Neural cell (in vitro differentiated cells): ENCODE data around the gene RPUSD2.

ENCODE experiments used
- EZH2 ChIP-seq: fragments of 200-600, 300-800 bp; shearing (Covaris generic), sonication (generic); IDR thresholded peaks from 2 replicates; pipeline ENCODE4 v1.6.1; 2014; ENCODE audit warnings: antibody characterized with exemption, low read length, borderline replicate concordance, mild to moderate bottlenecking; ENCODE audit not compliant: insufficient read depth, poor library complexity, severe bottlenecking
- MXI1 ChIP-seq: fragments of 450-650 bp; conservative IDR thresholded peaks from 2 replicates; pipeline ENCODE4 v1.6.1; 2014; ENCODE audit warnings: antibody characterized with exemption, mild to moderate bottlenecking; ENCODE audit not compliant: poor library complexity, severe bottlenecking
- SMC3 ChIP-seq: fragments of 450-650 bp; conservative IDR thresholded peaks from 2 replicates; pipeline ENCODE4 v1.6.1; 2014; ENCODE audit warnings: antibody characterized with exemption, mild to moderate bottlenecking, moderate library complexity; ENCODE audit not compliant: poor library complexity
- TAF1 ChIP-seq: IDR thresholded peaks from 2 replicates; pipeline ENCODE4 v1.6.1; 2012; ENCODE audit warnings: low read depth
- TF ChIP-seq, protein P1 (sequence below): fragments of 450-650 bp; IDR thresholded peaks from 2 replicates; pipeline ENCODE4 v1.5.1; 2014; ENCODE audit warnings: antibody characterized with exemption, mild to moderate bottlenecking, moderate library complexity; ENCODE audit not compliant: poor library complexity, severe bottlenecking
- TF ChIP-seq, protein P2 (sequence below): IDR thresholded peaks from 2 replicates; pipeline ENCODE4 v1.6.1; 2012; ENCODE audit warnings: borderline replicate concordance

DNA sequence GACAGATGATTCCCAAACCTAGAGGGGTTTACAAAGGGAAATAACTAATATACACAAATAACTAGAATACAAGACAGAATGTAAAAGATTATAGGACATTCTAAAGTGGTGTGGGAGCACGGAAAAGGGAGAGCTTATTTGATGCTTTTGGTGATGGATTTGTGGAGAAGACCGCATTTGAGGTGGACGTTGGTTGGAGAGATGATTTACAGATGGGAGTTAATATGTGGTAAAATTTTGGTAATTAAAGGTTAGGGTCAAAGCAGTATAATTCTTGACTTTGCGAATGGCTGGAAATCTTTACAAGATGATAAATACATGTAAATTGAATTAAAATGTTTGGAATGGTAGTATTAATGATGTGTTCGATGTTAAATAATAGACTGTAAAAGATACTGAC lies 26.1 kb downstream of the RPUSD2 start:
- TF ChIP-seq, protein P1, sequence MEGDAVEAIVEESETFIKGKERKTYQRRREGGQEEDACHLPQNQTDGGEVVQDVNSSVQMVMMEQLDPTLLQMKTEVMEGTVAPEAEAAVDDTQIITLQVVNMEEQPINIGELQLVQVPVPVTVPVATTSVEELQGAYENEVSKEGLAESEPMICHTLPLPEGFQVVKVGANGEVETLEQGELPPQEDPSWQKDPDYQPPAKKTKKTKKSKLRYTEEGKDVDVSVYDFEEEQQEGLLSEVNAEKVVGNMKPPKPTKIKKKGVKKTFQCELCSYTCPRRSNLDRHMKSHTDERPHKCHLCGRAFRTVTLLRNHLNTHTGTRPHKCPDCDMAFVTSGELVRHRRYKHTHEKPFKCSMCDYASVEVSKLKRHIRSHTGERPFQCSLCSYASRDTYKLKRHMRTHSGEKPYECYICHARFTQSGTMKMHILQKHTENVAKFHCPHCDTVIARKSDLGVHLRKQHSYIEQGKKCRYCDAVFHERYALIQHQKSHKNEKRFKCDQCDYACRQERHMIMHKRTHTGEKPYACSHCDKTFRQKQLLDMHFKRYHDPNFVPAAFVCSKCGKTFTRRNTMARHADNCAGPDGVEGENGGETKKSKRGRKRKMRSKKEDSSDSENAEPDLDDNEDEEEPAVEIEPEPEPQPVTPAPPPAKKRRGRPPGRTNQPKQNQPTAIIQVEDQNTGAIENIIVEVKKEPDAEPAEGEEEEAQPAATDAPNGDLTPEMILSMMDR, result no peak
- TF ChIP-seq, protein P2, sequence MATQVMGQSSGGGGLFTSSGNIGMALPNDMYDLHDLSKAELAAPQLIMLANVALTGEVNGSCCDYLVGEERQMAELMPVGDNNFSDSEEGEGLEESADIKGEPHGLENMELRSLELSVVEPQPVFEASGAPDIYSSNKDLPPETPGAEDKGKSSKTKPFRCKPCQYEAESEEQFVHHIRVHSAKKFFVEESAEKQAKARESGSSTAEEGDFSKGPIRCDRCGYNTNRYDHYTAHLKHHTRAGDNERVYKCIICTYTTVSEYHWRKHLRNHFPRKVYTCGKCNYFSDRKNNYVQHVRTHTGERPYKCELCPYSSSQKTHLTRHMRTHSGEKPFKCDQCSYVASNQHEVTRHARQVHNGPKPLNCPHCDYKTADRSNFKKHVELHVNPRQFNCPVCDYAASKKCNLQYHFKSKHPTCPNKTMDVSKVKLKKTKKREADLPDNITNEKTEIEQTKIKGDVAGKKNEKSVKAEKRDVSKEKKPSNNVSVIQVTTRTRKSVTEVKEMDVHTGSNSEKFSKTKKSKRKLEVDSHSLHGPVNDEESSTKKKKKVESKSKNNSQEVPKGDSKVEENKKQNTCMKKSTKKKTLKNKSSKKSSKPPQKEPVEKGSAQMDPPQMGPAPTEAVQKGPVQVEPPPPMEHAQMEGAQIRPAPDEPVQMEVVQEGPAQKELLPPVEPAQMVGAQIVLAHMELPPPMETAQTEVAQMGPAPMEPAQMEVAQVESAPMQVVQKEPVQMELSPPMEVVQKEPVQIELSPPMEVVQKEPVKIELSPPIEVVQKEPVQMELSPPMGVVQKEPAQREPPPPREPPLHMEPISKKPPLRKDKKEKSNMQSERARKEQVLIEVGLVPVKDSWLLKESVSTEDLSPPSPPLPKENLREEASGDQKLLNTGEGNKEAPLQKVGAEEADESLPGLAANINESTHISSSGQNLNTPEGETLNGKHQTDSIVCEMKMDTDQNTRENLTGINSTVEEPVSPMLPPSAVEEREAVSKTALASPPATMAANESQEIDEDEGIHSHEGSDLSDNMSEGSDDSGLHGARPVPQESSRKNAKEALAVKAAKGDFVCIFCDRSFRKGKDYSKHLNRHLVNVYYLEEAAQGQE, result no peak
- no peak for TF ChIP-seq EZH2
- TF ChIP-seq TAF1, result no peak
- TF ChIP-seq SMC3, result no peak
- TF ChIP-seq MXI1, result no peak
